D341Med (cell line): ENCODE results near the gene SDC3.

Experiments used
- DNase-seq: peaks from one replicate; pipeline ENCODE4 v3.0.0; 2012; ENCODE audit warnings: low spot score

The SDC3 gene

DNA sequence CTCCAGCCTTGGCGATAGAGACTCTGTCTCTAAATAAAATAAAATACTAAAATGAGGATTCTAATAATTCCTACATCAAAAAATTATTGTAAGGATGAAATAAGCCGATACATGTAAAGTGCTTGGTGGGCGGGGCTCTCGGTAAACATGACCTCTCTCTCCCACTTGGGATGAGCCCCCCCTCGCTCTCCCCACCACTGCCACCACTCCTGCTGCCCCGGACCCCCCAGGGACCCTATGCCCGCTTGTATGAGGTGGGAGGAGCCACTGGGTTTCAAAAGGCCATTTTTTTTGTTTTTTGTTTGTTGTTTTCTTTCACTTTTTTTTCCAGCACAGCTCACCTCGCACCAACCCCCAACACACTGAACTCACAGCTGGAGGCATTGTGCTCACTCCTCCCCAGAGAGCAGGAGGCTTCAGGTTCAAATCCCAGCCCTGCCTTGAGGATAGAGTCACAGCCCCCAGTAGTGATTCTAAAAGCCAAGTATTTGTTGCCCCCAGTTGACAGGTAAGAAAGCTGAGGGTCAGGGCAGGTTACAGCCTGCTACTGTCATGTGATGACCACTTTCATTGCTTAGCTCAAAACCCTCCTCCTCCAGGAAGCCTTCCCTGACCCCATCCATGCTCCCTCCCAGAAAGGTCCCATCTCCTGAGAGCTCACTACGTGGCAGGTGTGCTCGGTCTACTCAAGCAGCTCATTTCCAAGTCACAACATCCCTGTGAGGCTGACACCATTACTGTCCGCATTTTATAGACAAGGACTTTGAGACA, 4.2 kb downstream of the SDC3 start:
- no peak for DNase-seq

DNA sequence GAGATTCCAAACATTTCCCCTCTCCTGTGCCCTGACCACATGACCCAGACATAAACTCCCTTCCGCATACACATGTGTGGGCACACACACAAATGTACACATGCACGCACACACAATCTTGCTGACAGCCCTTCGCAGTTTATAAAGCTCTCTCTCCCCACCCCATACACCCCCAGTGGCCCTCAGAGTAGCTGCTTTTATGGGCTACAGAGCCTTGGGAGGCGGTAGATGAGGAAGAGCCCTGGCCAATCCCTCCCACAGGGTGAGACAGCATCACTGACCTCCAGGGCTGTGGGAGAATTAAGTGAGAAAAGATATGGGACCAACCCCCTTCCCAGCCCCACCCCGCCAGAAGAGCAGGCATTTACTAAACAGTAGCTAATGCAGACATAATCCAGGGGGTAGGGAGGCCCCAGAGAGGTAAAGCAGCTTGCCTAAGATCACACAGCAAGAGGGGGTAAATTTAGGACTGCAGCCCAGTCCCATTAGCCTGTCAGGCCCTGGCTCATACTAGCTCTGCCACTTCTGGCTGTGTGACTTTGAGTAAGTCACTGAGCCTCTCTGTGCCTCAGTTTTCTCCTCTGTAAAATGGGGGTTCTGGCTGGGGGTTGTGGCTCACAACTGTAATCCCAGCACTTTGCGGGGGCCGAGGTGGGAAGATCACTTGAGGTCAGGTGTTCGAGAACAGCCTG, 5.1 kb downstream of the SDC3 start:
- DNase-seq: no peak

DNA sequence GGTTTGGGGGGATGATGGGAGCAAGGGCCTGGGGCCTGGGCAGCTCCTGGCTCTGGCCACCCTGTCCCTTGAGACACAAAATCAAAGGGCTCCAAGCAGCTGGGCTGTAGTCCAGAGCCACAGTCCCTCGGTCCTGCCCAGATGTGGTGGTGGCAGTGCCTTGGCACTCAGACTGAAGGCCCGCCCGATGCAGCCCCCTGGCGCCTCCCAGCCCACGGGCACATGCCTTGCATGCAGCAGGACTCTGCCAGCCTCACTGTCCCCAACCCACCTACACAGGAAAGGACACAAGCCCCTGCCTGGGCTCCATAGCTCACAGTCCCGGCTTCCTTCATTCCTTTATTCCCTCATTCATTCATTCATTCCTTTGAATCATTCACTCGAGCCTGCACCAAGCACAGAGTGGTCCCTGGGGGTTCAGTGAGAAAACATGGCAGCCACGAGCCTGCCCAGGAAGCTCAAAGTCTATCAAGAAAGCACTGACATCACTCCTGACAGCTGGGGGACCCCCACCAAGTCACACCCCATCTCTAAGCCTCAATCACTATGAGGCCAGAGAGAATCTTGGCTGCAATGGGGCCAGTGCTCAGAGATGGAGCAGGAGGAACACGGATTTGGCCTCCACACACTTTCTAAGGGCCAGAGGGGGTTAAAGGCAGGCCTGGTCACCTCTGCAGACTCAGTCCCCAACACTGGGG, 5.8 kb downstream of the SDC3 start:
- no peak for DNase-seq

DNA sequence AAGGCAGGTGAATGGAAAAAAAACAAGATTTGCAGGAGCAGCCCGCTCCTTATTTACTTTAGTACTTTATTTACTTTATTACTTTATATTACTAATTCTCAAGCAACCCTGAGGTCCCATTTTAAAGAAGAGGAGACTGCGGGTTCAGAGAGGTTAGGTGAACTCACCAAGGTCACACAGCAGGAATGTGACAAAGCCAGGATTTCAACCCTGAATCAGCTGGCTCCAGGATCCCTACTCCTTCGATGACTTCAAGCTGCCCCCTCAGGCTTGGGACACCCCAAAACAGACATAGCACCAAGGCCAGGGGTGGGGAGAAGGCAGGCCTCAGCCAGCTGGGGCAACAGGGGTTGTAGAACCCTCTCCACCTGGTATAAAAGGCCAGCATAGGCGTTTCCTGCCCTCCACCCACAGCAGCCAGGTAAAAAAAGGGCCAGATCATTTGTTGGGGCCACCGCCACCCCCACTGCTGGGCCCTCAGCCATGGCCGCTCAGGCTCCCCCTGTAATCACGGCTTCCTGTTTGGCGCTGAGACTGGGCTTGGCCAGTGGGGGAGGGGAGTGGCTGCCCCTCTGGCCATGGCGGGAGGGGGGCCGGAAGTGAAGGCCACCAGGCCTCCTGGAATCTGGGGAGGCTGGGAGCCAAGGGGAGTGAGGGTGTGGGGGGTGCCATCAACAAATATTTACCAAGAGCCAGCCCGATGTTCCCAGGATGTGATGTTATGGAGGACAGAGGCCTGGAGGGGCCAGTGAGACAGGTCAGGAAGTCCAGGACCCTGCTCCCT, 6.6 kb downstream of the SDC3 start:
- DNase-seq: no peak

DNA sequence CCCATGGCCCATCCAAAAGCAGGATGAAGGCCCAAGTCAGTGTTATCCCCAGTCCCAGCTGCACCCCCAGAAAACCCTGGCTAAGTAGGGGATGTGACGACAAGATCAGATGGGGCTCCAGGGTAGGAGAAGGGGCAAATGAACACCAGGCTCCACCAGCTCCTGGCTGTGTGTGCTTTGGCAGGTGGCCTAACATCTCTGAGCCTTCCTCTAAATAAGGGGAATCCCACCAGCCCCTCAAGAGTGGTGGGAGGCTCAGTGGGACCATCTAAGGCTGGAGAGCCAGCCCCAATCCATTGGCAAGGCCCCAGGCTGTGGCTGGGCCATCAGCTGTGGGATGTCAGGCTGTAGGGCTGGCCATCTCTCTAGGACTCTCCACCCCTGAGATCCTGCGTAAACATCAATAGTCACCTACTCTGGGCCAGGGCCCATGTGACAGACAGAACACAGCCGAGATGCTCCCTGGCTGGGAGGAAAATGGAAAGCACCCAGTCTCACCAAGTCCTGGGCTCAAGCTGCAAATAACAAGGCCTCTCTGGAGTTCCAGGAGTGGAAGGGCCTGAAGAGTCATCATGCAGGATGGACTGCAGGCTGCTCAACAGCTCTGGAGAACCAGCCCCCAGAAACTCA, 7.5 kb downstream of the SDC3 start:
- DNase-seq: no peak

DNA sequence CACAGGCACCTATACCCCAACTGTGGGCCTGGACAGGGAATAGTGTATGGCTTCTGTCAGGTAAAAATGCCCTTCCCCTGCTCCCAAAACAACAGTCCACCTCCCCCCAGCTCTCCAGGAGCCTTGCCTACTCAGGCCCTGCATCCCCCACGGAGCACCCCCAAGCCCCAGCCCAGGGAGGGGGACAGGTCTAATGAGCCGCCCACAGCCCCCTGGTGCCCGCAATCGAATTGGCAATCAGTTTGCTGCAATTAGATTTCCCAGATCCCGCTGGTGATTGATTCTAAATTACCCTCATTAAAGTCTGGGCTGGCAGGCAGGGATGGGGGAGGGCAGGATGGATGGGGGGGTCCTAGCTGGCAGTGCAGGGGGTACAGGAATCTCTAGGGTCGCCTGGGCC, 8.1 kb downstream of the SDC3 start:
- DNase-seq: no peak

DNA sequence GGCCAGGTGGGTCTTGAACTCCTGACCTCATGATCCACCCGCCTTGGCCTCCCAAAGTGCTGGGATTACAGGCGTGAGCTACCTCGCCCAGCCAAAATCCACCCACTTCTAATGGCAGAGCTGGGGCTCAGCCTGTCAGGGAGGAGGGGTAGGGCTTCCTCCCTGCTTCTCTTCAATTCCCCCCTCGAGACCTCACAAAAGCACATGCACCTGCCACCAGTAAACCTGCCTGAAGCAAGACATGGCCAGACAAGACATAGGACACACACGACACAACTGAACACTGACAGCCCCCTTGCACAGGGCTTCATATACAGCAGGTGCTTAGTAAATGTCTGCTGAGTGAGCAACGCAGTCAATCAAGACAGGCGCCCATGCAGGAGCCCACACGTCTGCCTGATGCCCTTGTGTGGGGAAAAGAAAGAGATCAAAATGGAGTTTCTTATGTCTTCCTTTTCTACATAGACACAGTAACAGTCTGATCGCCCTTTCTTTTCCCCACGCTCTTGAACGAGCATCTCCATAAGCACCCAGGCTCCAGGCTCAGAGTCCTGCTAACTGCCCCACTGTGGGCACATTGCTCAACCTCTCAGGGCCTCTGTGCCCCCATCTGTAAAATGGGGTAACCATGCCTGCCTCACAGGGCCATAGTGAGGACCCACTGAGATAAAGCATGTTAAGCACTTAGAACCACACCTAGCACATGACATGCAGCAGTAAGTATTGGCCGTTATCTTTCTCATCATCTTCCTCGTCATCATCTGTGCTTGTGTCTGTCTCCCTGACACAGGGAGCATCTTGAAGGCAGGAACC, 8.8 kb downstream of the SDC3 start:
- DNase-seq: no peak

DNA sequence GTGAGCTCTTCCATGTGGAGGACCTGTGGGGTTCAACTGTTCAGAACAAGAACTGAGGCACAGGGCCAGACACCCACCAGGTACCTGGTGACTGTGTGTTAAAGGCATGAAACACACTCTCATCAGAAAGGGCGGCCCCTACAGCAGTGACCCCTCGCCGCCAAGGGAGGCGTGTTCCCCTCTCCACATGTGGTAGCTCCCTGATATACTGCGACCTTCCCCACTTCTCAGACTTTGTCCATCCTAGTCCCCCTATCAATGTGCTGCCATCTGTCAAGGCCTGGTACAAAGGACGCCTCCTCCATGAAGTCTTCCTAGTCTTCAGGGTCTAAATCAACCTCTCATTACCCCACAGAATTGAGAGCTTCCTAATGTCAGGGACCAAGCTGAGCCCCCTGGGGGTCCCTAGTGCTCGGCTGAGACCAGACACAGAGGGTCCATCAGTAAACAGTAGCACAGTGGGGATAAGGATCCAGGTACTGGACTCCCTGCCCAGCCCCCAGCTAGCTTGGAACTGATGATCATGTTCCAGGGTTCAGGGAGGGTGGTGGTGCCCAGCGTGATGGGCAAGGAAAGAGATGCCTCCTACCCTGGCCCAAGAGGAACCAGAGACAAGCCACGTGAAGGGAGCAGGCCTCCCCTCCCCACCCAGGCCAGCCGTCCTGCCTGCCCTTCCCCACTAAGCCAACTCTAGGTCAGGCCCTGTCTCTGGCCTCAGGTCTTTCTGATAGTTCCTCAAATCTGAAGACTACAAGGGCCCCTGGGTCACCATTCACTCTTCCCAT, 10.3 kb downstream of the SDC3 start:
- no peak for DNase-seq

DNA sequence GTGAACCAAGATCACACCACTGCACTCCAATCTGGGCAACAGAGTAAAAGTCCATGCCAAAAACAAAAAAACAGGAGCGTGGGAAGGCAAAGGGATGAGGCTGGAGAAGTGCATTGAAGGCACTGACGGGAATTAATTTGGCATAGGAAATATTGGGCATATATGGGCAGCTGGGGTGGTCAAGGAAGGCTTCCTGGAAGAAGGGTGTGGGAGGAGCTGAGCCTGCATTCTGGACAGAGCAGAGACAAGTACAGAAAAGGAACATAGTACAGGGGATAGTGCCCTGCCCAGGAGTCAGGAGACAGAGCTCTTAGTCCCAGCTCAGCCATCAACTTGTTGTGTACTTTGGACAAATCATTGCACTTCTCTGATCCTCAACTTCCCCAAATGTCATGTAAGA, 11.7 kb downstream of the SDC3 start:
- no peak for DNase-seq

DNA sequence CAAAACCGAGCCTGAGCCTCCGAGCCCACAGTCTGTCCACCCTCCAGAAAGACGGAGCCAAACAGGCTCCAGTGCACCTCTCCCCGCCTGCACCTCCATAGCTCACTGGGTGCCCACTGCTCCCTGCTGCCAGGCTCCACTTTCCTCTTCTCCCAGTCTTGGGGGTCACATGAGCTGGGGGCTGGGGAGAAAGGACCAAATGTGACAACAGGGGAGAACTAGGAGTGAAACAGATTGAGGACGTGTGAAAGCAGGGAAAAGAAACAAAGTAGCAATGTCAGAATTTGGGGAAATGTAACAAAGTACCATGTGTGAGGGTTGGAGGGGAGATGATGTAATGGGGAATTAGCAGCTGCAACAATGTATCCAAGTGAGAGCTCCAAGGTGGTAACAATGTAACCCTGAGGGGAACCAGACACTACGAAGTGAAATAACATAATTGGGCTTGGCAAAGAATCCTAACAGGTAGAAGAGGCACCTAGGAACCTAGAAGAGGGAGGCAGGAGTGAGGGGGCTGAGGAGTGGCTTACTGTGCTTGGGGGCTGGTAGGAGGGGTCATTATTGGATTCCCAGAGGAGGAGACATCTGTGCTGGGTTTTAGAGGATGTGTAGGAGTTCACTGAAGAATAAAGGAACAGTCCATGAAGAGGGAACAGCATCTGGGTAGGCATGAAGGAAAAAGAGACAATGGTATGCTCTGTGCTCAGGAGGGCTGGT, 12.5 kb downstream of the SDC3 start:
- DNase-seq: no peak

DNA sequence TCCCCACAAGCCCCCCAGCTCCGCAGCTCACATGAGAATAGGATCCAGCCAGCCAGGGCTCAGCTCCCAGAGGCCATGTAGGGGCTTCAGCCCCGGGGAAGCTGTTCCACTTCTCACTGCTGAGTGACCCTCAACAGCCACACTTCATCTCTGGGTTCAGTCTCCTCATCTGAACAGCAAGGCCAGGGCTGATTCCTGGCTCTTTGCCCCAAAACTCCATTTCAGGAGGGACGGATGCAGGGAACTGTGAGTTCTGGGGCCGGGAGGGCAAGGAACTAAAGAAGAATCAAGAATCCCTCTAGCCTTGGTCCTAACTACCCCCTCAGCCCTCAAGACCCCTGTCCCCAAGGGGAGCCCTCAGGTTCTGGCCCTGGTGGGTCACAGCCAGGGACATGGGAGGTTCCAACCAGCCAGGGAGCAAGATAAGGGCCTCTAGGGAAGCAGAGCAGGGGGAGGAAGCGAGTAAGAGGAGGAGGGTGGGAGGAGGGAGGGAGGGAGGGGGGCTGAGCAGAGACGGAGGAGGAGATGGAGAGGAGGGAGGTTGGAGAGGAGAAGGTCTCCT, 13.1 kb downstream of the SDC3 start:
- DNase-seq: no peak

DNA sequence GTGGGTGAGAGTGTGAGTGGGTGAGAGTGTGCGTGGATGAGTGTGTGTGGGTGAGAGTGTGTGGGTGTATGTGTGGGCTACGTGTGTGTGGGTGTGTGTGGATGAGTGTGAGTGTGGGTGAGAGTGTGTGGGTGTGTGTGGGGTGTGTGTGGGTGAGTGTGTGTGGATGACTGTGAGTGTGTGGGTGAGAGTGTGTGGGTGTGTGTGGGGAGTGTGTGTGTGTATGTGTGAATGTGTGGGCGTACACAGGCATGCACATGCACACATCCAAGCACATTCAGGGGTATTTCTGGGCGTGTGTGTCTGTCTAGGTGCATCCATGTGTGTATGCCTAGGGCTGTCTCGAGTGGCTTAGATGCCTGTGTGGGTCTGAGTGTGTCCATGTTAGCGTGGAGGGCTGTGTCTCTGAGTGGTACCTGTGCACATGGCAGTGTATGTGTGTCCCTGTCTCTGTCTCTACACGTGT, 14.0 kb downstream of the SDC3 start:
- DNase-seq: no peak

DNA sequence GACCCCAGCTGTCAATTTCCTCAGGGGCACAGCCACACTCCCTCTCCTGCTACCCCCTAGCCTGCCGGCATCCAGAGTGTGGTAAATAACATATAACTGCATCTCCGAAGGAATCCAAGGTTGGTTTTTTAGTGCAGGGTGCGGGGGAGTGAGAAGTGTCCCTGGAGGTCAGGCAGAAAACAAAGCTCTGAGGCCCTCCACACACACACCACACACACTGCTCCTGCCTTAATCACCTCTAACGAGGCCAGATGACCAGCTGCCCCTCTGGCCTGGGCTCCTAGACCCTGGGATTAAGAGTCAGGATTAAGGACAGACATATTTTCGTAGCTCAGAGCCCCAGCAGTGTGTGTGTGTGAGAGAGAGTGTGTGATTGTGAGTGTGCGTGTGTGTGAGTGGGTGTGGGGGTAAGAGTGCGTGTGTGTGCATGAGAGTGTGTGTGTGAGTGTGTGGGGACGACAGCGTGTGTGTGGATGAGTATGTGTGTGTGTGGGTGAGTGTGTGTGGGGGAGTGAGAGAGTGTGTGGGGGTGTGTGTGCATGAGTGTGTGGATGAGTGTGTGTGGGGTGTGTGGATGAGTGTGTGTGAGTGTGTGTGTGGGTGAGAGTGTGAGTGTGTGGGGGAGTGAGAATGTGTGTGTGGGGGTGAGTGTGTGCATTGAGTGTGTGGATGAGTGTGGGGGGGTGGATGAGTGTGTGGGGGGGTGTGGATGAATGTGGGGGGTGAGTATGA, 14.6 kb downstream of the SDC3 start:
- DNase-seq: no peak

DNA sequence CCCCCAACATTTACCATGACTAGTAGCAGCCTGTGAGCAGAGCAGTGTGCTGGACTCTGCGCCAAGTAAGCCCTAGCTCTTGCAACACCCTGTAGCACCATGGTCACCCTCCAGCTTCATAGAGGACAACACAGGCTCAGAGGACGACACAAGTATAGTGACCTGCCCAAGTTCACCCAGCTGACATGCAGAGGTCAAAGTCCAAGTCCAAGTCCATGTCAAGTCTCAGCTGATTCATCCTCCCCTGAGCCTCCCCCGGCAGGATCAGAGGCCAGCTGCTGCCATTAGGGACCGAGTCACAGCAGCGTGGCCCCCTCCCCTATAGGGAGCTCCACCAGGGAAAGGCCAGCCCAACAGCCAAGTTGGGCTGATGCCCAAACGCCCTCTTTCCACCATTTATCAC, 15.9 kb downstream of the SDC3 start:
- no peak for DNase-seq

DNA sequence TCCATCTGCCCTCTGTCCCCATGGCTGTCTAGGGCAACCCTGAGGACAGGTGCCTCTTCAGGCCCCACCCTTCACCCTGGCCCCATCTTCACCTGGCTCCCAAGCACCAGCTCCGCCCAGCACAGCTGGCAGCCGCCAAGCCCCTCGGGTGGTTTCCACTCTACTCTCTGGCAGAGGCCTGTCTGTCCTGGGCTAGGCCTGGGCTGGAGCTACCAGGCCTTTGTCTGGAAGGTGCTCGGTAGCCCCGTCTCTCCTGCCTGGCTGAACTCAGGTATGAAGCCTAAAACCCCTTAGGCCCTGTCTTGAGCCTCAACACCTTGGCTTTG, 17.4 kb downstream of the SDC3 start:
- no peak for DNase-seq

DNA sequence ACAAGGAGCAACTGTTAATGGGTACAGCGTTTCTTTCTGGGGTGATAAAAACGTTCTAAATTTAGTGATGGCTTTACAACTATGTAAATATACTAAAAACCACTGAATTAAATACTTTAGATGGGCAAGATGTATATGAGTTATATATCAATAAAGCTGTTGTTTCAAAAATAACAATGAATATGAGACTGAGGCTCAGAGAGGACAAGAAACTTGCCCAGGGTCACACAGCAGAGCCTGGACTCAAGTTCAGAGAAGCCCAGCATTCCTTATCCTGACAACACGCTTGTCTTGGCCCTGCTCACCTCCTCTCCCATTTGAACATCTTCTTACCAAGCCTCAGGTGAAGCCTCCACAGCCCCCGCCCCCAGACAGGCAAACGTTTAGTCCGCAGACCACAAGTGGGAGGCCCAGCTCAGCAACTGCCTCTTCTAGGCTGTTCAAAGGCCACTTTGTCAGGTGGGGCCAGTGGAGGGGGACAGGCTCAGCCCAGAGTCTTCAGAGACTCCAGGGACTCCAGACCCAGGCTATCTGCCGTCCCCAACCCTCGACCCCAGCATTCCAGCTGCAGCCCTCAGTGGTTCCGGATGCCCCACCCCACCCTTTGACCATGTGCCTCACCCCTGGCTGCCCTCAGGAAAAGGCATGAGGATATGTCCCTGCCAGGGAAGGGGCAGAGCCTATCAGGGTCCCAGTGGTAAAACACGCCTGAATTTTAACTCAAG, 17.9 kb downstream of the SDC3 start:
- DNase-seq: no peak

DNA sequence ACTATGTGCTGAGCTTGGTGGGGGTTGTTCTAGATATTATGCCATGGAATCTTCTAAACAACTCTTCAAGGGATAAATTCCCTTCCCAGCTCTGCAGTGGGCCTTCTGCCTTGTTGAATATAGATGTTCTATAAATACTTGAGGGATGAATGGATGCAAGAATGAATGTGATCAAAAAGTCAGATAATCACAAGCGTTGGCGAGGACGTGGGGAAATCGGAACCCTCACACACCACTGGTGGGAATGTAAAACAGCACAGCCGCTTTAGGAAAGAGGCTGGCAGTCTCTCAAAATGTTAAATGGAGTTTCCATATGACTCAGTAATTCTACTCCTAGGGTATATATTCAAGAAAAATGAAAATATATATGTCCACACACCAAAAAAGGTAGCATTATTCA, 19.0 kb downstream of the SDC3 start:
- DNase-seq: no peak

DNA sequence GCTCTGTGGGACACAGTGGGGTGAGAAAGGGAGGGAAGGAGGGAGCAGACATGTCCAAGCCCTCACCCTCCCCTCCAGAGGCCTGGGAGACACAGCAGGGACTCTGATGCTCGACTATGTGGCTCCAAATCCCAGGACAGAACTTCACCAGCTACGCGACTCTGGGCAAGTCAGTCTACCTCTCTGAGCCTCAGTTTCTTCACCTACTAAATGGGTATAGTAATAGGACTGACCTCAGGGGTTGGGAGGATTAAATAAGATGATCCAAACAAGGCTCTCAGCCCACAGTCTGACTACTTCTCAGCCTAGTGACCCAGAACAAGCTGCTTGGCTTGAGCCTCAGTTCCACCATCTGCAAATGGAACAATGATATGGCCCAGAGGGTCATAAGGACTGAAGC, 19.6 kb downstream of the SDC3 start:
- no peak for DNase-seq
